ENCODE measurements around the gene POLR3E.
A peak's percentile ranks its signal among the peaks of the same experiment; 100 is the strongest.

POLR3E gene

DNA sequence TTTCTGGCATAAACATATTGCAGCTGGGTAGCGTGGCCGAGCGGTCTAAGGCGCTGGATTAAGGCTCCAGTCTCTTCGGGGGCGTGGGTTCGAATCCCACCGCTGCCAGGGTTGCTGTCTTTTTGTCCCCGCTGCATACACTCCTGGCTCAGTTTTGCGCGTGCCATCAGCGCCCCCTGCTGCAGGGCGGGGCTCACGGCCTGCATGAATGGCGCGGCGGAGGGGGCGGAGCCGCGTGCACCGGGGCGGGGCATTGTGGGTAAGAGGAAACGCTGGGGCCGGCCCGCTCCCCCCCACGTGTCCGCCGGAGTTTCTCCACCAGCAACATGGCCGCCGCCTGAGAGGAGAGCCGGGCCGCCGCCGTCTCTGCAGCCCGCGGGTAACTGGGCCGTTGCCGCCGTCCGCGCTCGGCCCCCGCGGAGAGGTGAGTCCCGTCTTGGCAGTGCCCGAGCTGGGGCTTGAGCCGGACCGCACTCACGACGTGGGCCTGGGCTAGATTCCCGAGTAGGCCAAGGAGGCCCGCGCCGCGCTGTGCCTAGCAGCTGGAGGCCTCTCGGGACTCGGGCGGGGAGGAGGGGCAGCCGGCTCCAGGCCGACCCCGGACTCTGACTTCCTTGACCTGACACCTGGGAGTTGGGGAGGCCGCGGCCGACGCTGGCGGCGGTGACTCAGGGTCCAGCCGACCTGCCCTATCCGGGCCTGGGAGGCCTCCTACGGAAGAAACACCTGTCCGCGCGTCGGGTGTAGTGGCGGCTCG is at the start of gene POLR3E:
TSS of gene POLR3E (plus strand) at position 296 of the 757 bp plus-strand sequence. CDS start 5,560 bp downstream, outside the sequence.
- DNase-seq, result peak; percentile 100

GRCh38 chr16:22250522-22250921 is 46.7 kb upstream of the POLR3E start:
- no peak for DNase-seq

DNA sequence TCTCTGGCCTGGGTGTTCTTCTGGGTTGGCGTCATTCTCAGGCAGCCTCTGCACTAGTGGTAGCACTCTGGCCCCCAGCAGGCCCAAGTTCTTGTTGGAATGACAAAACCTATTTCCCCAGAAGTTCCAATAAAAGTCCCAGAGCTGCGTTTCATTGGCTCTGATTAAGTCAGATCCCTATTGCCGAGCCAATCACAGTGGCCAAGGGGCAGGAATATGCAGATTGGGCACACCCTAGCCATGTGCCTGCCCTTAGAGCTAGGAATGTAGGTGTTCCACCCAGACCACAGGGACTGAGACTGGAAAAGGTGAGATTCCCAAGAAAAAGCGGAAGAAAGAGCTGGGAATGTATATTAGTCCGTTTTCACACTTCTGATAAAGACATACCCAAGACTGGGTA is 44.9 kb upstream of the POLR3E start:
- DNase-seq, result no peak

GRCh38 chr16:22253272-22253671 is 43.9 kb upstream of the POLR3E start:
- no peak for DNase-seq

- no peak for DNase-seq
These were observed 41.9 kb upstream of the POLR3E start for GRCh38 chr16:22255335-22255734.

- no peak for DNase-seq
These were observed 39.8 kb upstream of the POLR3E start for GRCh38 chr16:22257440-22257839.

- no peak for DNase-seq
These were observed 36.7 kb upstream of the POLR3E start for GRCh38 chr16:22260490-22260889.

GRCh38 chr16:22262460-22262859 is 34.7 kb upstream of the POLR3E start:
- DNase-seq, result no peak

DNA sequence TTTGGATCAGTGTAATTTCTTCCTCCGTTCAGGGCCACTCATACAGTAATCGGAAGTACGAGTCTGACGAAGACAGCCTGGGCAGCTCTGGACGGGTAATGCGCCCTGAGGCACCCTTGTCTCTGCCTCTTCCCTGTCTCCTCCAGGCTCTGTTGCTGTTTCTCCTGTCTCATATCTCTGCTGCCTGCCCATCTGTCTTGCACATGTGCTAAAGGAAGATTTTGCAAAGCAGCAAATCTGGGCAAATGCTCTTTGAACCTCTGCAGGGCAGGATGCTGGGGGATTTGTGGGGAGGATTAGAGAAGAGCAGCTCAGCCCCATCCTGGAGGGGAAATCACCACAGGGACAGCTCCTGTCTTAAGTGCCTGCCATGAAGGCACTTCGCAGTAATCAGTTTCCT is 32.4 kb upstream of the POLR3E start:
- peak; percentile 31 for DNase-seq

- no peak for DNase-seq
These were observed 31.9 kb upstream of the POLR3E start for GRCh38 chr16:22265351-22265750.

DNA sequence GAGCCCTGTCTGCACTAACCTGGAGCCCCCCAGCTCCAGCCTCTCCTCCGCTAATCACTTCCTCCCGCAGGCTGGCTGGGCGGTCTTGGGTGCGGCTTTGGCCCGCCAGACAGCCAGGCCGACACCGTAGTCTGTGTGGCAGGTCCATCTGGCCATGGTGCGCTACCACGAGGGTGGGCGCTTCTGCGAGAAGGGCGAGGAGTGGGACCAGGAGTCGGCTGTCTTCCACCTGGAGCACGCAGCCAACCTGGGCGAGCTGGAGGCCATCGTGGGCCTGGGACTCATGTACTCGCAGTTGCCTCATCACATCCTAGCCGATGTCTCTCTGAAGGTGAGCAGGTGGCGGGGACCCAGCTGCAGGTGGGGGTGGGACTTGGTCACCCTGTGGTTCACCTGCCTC is 30.7 kb upstream of the POLR3E start:
- DNase-seq, result no peak

GRCh38 chr16:22267764-22268163 is 29.4 kb upstream of the POLR3E start:
- no peak for DNase-seq

DNA sequence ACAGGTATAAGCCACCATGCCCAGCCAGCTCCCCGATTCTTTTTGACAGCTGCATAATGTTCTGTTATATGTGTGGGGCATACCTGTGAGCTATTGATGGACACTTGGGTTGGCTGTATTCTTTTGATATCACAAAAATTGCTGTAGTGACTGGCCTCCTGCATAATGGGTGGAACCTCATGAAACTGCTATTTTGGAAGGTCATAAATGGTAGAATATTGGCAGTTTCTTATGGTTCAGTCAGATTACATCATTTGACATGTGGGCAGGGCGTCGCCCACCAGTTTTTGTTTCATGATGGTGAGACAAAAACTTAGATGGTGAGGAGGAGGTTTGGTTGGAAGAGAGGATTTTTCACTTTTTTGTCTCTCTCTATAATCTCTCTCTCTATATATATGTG is 26.7 kb upstream of the POLR3E start:
- DNase-seq, result no peak

DNA sequence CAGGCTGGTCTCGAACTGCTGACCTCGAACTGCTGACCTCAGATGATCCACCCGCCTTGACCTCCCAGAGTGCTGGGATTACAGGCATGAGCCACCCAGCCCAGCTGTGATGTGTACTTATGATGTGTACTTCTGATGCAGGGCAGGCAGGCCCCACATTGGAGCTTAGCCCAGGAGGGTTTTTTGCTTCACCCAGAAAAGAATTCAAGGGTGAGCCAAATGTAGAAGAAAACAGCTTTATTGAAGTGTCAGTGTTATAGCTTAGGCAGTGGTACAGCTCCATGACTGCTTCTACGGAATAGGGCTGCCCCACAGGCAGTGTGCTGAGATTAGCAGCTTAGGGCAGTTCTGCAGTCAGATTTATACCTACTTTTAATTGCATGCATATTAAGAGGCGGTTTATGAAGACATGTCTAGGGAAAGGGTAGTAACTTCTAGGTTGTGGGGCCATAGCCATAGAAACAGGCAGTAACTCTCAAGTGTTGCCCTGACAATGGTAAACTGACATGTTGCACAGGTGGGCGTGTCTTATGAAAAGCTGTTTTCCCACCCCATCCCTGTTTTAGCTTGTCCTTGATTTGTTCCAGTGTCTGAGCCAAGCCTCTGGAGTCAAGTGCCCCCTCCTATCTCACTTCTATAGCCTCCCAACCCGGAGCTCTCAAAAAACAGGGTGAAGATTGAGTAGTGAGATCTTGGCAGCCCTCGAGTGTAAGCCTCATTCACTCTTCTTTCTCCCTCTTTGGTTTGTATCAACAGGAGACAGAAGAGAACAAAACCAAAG is 24.1 kb upstream of the POLR3E start:
- DNase-seq, result no peak

DNA sequence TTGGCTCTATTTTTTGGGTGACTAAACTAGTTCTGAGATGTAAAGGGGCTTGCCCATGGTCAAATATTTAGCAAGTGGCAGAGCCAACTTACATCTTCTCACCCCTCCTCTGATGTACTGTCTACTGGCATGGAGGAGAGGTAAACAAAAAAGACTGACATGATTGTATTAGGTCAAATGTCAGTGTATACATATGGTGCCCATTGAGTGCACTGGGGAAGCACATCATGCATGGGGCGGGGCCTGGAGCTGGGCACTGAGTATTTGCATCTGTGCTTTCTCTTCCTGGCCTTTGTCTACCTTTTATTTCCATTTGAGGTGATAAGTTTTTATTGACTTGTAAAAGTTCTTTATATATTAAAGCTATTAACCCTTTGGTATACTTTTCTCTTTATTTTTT is 22.3 kb upstream of the POLR3E start:
- DNase-seq, result no peak

GRCh38 chr16:22278441-22279230 is 18.6 kb upstream of the POLR3E start:
- no peak for DNase-seq

DNA sequence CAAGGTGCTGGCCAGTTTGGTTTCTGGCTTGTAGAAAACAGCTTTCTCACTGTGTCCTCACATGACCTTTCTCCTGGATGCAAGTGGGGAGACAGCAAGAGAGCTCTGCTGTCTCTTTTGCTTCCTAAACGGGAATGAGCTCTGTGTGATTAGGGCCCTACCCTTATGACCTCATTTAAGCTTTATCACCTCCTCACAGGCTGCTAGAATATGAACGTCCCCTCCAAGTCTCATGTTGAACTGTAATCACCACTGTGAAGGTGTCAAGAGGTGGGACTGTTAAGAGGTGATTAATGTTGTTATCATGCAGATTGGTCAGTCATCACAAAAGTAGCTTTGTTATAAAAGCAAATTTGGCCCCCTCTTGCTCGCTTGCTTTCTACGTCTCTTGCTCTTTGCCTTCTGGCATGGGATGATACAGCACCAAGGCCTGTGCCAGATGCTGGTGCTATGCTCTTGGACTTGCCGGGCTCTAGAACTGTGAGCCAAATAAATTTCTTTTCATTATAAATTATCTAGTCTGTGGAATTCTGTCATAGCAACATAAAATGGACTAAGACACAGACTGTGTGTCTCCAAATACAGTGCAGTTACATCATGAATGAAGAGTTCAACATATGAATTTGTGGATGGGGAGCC is 14.8 kb upstream of the POLR3E start:
- DNase-seq, result no peak

GRCh38 chr16:22284637-22285036 is 12.6 kb upstream of the POLR3E start:
- DNase-seq, result no peak

DNA sequence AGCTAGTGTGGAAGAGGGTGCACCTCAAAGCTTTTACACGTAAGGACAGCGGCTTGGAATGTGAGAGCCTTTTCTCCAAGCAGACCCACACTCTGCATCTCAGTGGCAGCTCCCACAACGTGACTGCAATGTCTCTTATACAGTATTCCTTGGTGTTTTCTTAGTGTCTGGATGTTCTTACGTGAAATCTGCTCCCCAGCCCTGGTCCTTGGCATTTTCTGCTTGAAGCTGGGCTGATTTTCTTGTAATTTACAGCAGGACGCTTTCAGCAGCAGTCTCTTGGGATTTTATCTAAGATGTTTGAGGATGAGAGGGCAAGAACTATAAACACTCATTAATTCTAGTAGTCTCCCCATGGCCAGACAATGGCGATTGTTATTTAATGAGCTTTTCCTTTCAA is 12.1 kb upstream of the POLR3E start:
- peak; percentile 63 for DNase-seq

DNA sequence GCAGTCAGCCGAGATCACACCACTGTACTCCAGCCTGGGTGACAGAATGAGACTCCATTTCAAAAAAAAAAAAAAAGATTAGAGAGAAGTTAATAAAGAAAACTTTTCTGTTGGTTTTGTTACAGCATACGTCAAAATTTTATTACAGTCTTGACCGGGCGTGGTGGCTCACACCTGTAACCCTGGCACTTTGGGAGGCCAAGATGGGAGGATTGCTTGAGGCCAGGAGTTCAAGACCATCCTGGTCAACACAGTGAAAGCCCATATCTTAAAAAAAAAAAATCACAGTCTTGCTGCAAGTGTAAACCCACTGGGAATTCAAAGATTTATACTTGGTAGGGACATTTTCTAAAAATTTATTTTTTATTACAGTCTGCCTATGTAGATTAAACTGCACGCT is 6.2 kb upstream of the POLR3E start:
- no peak for DNase-seq

DNA sequence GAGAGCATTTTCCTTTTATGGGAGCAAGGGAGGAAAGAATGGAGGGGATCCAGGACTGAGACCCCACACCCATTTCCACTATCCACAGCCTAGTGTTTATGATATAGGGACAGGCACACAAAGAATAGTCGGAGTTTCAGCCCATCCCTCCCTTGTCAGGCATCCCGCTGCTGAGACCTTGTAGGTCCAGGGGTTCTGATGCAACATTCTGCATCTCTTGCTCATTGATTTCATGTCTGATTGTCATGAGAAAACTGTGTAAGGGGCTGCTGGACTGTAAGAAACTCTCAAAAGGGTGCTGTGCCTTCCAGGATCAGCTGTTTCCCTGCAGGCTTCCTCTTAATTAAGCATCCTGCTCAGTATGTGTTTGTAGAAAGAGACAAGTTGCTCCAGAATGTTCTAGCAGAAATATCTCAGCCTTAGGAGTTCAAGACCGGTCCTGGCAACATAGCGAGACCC is 5.3 kb upstream of the POLR3E start:
- no peak for DNase-seq

GRCh38 chr16:22292320-22292719 is 4.9 kb upstream of the POLR3E start:
- no peak for DNase-seq

Data from retina (tissue), 1 donor.